ENCODE data around the gene MTSS2. TPM values are rescaled to one million over a fixed set of nuclear protein-coding genes. Genes with fewer than 3 reads are reported as not detected.

The MTSS2 gene
- total RNA-seq, 3 donors from 2014 or later (not counting 1 experiment from before 2014, with no cell fraction given) = 3.8 to 8.8 (median 4.4) TPM

GRCh38 chr16:70713342-70713741, 27.5 kb upstream of the MTSS2 start:
- H3K36me3 ChIP-seq (ENCODE audit: control insufficient read depth, insufficient read depth, low read length) = no peaks in the 10 kb centered on the region
- Mint-ChIP-seq H3K4me3 (no peak overlapping the region), H3K27me3 (ENCODE audit: low read depth in 2 of 2) (no peaks in the 10 kb centered on the region), H3K4me1 (peaks cover 0 to 4% of the 10 kb centered on the region in 2 donors), H3K27ac (no peak overlapping the region), H3K9me3 (no peaks in the 10 kb centered on the region), H3K36me3 (no peaks in the 10 kb centered on the region)
- no peaks in the 10 kb centered on the region for H3K4me1 ChIP-seq (ENCODE audit: control insufficient read depth, insufficient read depth, low read length)
- no peak overlapping the region for H3K27ac ChIP-seq (ENCODE audit: low read length)
- TF ChIP-seq CTCF (IDR thresholded peaks at IDR 0.05) = no peak
- intact Hi-C loops (cut with micrococcal nuclease) = no loop called here
- ATAC-seq = no peak
- WGBS (ENCODE audit: insufficient coverage) = 88% methylated on average over 3 of the region's 5 CpGs
- no peaks in the 10 kb centered on the region for H3K27me3 ChIP-seq (ENCODE audit: control insufficient read depth, insufficient read depth, low read length)
- H3K4me3 ChIP-seq (ENCODE audit: low read length) = no peak overlapping the region
- H3K9me3 ChIP-seq (ENCODE audit: control insufficient read depth, insufficient read depth, low read length) = no peaks in the 10 kb centered on the region
- DNase-seq = no peak

- Mint-ChIP-seq H3K27me3 (ENCODE audit: low read depth in 2 of 2) (no peaks in the 10 kb centered on the region), H3K9me3 (no peaks in the 10 kb centered on the region), H3K4me3 (no peak overlapping the region), H3K4me1 (peaks cover 0 to 4% of the 10 kb centered on the region in 2 donors), H3K36me3 (no peaks in the 10 kb centered on the region), H3K27ac (no peak overlapping the region)
- Histone ChIP-seq H3K4me3 (ENCODE audit: low read length) (no peak overlapping the region), H3K27ac (ENCODE audit: low read length) (no peak overlapping the region), H3K9me3 (ENCODE audit: control insufficient read depth, insufficient read depth, low read length) (no peaks in the 10 kb centered on the region), H3K27me3 (ENCODE audit: control insufficient read depth, insufficient read depth, low read length) (no peaks in the 10 kb centered on the region), H3K4me1 (ENCODE audit: control insufficient read depth, insufficient read depth, low read length) (no peaks in the 10 kb centered on the region), H3K36me3 (ENCODE audit: control insufficient read depth, insufficient read depth, low read length) (no peaks in the 10 kb centered on the region)
- intact Hi-C loops (cut with micrococcal nuclease) = no loop called here
- 87% methylated on average over 12 of the region's 12 CpGs for WGBS (ENCODE audit: insufficient coverage)
- DNase-seq (no peak), ATAC-seq (no peak)
- no peak for TF ChIP-seq CTCF (IDR thresholded peaks at IDR 0.05)
Observed at GRCh38 chr16:70712942-70713341, 27.1 kb upstream of the MTSS2 start.

GRCh38 chr16:70712359-70712758, 26.5 kb upstream of the MTSS2 start:
- Mint-ChIP-seq H3K9me3 (no peaks in the 10 kb centered on the region), H3K27ac (no peak overlapping the region), H3K4me3 (no peak overlapping the region), H3K4me1 (peaks cover 0 to 4% of the 10 kb centered on the region in 2 donors), H3K27me3 (ENCODE audit: low read depth in 2 of 2) (no peaks in the 10 kb centered on the region), H3K36me3 (no peaks in the 10 kb centered on the region)
- no peak for TF ChIP-seq CTCF (IDR thresholded peaks at IDR 0.05)
- Histone ChIP-seq H3K27me3 (ENCODE audit: control insufficient read depth, insufficient read depth, low read length) (no peaks in the 10 kb centered on the region), H3K9me3 (ENCODE audit: control insufficient read depth, insufficient read depth, low read length) (no peaks in the 10 kb centered on the region), H3K4me1 (ENCODE audit: control insufficient read depth, insufficient read depth, low read length) (no peaks in the 10 kb centered on the region), H3K36me3 (ENCODE audit: control insufficient read depth, insufficient read depth, low read length) (no peaks in the 10 kb centered on the region), H3K4me3 (ENCODE audit: low read length) (no peak overlapping the region), H3K27ac (ENCODE audit: low read length) (no peak overlapping the region)
- ATAC-seq (no peak), DNase-seq (no peak)
- 95% methylated on average over 11 of the region's 11 CpGs for WGBS (ENCODE audit: insufficient coverage)
- intact Hi-C loops (cut with micrococcal nuclease) = no loop called here
